HL-60 (cell line): ENCODE data around the gene MAGI3.

Experiments
- POLR2AphosphoS5 ChIP-seq: IDR thresholded peaks from 2 replicates; pipeline ENCODE4 v1.6.1; 2012; ENCODE audit warnings: low read depth
- TF ChIP-seq, protein P1 (sequence below): IDR thresholded peaks from one replicate; pipeline ENCODE4 v1.5.1; 2011; ENCODE audit warnings: low read length, control low read depth, inconsistent platforms; ENCODE audit not compliant: insufficient read depth

DNA sequence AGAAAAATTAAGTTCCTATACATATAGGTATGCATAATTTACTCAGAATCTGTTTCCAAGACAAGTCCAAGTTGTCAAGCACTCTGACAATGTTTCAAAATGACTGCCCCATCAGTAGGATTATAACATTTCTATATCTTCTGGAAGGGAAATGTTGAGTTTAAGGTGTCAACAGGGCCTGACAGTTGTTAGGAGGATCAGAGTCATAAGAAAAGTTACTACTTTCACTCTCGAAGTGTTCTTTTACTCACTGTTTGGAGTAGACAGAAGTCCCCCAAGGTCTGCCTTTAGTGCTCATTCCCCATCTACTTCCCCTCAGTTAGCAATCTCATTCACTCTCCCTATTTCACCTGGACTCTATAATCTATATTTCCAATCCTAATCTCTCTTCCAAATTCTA is 20.6 kb upstream of the MAGI3 start:
- TF ChIP-seq POLR2AphosphoS5: no peak
- TF ChIP-seq, protein P1, sequence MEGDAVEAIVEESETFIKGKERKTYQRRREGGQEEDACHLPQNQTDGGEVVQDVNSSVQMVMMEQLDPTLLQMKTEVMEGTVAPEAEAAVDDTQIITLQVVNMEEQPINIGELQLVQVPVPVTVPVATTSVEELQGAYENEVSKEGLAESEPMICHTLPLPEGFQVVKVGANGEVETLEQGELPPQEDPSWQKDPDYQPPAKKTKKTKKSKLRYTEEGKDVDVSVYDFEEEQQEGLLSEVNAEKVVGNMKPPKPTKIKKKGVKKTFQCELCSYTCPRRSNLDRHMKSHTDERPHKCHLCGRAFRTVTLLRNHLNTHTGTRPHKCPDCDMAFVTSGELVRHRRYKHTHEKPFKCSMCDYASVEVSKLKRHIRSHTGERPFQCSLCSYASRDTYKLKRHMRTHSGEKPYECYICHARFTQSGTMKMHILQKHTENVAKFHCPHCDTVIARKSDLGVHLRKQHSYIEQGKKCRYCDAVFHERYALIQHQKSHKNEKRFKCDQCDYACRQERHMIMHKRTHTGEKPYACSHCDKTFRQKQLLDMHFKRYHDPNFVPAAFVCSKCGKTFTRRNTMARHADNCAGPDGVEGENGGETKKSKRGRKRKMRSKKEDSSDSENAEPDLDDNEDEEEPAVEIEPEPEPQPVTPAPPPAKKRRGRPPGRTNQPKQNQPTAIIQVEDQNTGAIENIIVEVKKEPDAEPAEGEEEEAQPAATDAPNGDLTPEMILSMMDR: no peak
